Mesenchymal stem cell (in vitro differentiated cells and primary cell): ENCODE data around the gene ERBB2.

Experiments
- DNase-seq: peaks from one replicate; pipeline ENCODE4 v3.0.0-alpha.2; 2013
- H2AFZ ChIP-seq: one replicate; pipeline ENCODE4 v1.6.1; 2013; ENCODE audit warnings: low read depth, mild to moderate bottlenecking, control low read depth, inconsistent platforms, low read length, moderate library complexity
- H2AK5ac ChIP-seq: 2 replicates; pipeline ENCODE4 v1.6.1; 2013; ENCODE audit warnings: low read length, moderate library complexity, mild to moderate bottlenecking, inconsistent platforms; ENCODE audit not compliant: severe bottlenecking
- H2BK120ac ChIP-seq: one replicate; pipeline ENCODE4 v1.6.1; 2013; ENCODE audit warnings: low read depth, mild to moderate bottlenecking, inconsistent platforms, low read length, moderate library complexity
- H2BK12ac ChIP-seq, 2 experiments: one replicate each; pipeline ENCODE4 v1.6.1; 2013; ENCODE audit warnings: inconsistent platforms in 2 of 2, low read length in 2 of 2, mild to moderate bottlenecking in 2 of 2, moderate library complexity in 2 of 2, control low read depth in 1 of 2
- H2BK15ac ChIP-seq: one replicate; pipeline ENCODE4 v1.6.1; 2013; ENCODE audit warnings: mild to moderate bottlenecking, low read depth, inconsistent platforms; ENCODE audit not compliant: poor library complexity, severe bottlenecking
- H2BK5ac ChIP-seq: 2 replicates; pipeline ENCODE4 v1.6.1; 2013; ENCODE audit warnings: low read depth, mild to moderate bottlenecking, low read length, control low read depth, inconsistent platforms; ENCODE audit not compliant: poor library complexity, severe bottlenecking
- H3K14ac ChIP-seq, 2 experiments: one replicate each; pipeline ENCODE4 v1.6.1; 2013; ENCODE audit warnings: inconsistent platforms in 2 of 2, low read length in 2 of 2, control low read depth in 1 of 2, mild to moderate bottlenecking in 1 of 2, moderate library complexity in 1 of 2
- H3K18ac ChIP-seq, 2 experiments: one replicate each; pipeline ENCODE4 v1.6.1; 2013; ENCODE audit warnings: inconsistent platforms in 2 of 2, low read length in 2 of 2, control low read depth in 1 of 2, low read depth in 1 of 2, mild to moderate bottlenecking in 1 of 2
- H3K23ac ChIP-seq, 2 experiments: one replicate each; pipeline ENCODE4 v1.6.1; 2013; ENCODE audit warnings: inconsistent platforms in 2 of 2, low read length in 2 of 2, mild to moderate bottlenecking in 2 of 2, moderate library complexity in 2 of 2, control low read depth in 1 of 2
- H3K27ac ChIP-seq: 2 replicates; pipeline ENCODE4 v1.5.1; 2013; ENCODE audit warnings: mild to moderate bottlenecking, moderate library complexity, low read length, control low read depth, inconsistent platforms; ENCODE audit not compliant: poor library complexity, severe bottlenecking
- H3K27me3 ChIP-seq, 2 experiments: 2 replicates each; pipeline versions ENCODE4 v1.6.1 to v1.7.0; 2013; ENCODE audit warnings: low read length in 2 of 2, mild to moderate bottlenecking in 2 of 2, moderate library complexity in 2 of 2, control low read depth in 1 of 2, inconsistent platforms in 1 of 2; ENCODE audit not compliant: control insufficient read depth in 1 of 2, insufficient read depth in 1 of 2
- H3K36me3 ChIP-seq, 2 experiments: 2 replicates each; pipeline versions ENCODE4 v1.6.1 to v1.7.0; 2013; ENCODE audit warnings: low read length in 2 of 2, control low read depth in 1 of 2, inconsistent platforms in 1 of 2, low read depth in 1 of 2, mild to moderate bottlenecking in 1 of 2; ENCODE audit not compliant: insufficient read depth in 2 of 2, control insufficient read depth in 1 of 2
- H3K4ac ChIP-seq, 2 experiments: one replicate each; pipeline ENCODE4 v1.6.1; 2013; ENCODE audit warnings: inconsistent platforms in 2 of 2, low read length in 2 of 2, mild to moderate bottlenecking in 2 of 2, moderate library complexity in 2 of 2, control low read depth in 1 of 2, low read depth in 1 of 2
- H3K4me1 ChIP-seq: 2 replicates; pipeline ENCODE4 v1.6.1; 2013; ENCODE audit warnings: low read depth, low read length, control low read depth; ENCODE audit not compliant: control insufficient read depth, insufficient read depth
- H3K4me2 ChIP-seq: 2 replicates; pipeline ENCODE4 v1.6.1; 2013; ENCODE audit warnings: low read length, mild to moderate bottlenecking, inconsistent platforms; ENCODE audit not compliant: poor library complexity, severe bottlenecking
- H3K4me3 ChIP-seq, 2 experiments: 2 replicates each; pipeline versions ENCODE4 v1.5.1 to v1.7.0; 2013; ENCODE audit warnings: low read length in 2 of 2, mild to moderate bottlenecking in 2 of 2, control low read depth in 1 of 2, low read depth in 1 of 2; ENCODE audit not compliant: insufficient read depth in 1 of 2
- H3K79me1 ChIP-seq: replicated peaks from 2 replicates; pipeline ENCODE4 v1.6.1; 2013; ENCODE audit warnings: mild to moderate bottlenecking, control low read depth, low read length, inconsistent platforms; ENCODE audit not compliant: poor library complexity, severe bottlenecking
- H3K9ac ChIP-seq: 2 replicates; pipeline ENCODE4 v1.7.0; 2013; ENCODE audit warnings: mild to moderate bottlenecking, low read length, moderate library complexity
- H3K9me3 ChIP-seq: 2 replicates; pipeline ENCODE4 v1.7.0; 2013; ENCODE audit warnings: mild to moderate bottlenecking, low read length; ENCODE audit not compliant: control insufficient read depth
- H4K8ac ChIP-seq: one replicate; pipeline ENCODE4 v1.6.1; 2013; ENCODE audit warnings: inconsistent platforms, mild to moderate bottlenecking, low read length, moderate library complexity
- H4K91ac ChIP-seq: one replicate; pipeline ENCODE4 v1.6.1; 2013; ENCODE audit warnings: mild to moderate bottlenecking, low read length, inconsistent platforms
- WGBS: methylation state at CpG from one replicate; pipeline ENCODE4 v1.1.7; 2013; ENCODE audit warnings: mixed read lengths; 5-methylcytosine and 5-hydroxymethylcytosine counted together

The ERBB2 gene

GRCh38 chr17:39667945-39668924, 31.6 kb upstream of the ERBB2 start, which contains the start of gene PNMT:
Gene PNMT, plus strand, starts transcription at chr17:39668453. Its CDS starts 23 bp downstream, at chr17:39668476.
- Histone ChIP-seq H2AK5ac (no peak within 1 kb of the TSS), H2AFZ (peak within 1 kb of the TSS; percentile 53), H4K91ac (peak within 1 kb of the TSS; percentile 31), H2BK120ac (peak within 1 kb of the TSS; percentile 37), H4K8ac (peak within 1 kb of the TSS; percentile 81), H3K9ac (no peak within 1 kb of the TSS), H3K79me1 (peaks cover 3% of the 10 kb centered on the region), H3K23ac (peak within 1 kb of the TSS in 1 of 2 experiments; percentile 53), H3K4me2 (peak within 1 kb of the TSS; percentile 86), H2BK15ac (peak within 1 kb of the TSS; percentile 80), H3K36me3 (no peaks in the 10 kb centered on the region), H3K4me3 (peak within 1 kb of the TSS; percentile 37 to 47), H3K18ac (peak within 1 kb of the TSS; percentile 24 to 48), H3K9me3 (no peaks in the 10 kb centered on the region), H3K14ac (peak within 1 kb of the TSS in 1 of 2 experiments; percentile 19), H3K4me1 (peaks cover 60% of the 10 kb centered on the region), H2BK12ac (no peak within 1 kb of the TSS), H3K27me3 (peaks cover 13 to 81% of the 10 kb centered on the region in 2 experiments), H3K4ac (no peak within 1 kb of the TSS), H3K27ac (no peak within 1 kb of the TSS), H2BK5ac (no peak within 1 kb of the TSS)
- peak; percentile 62 for DNase-seq
- 3% methylated on average over 69 of the region's 85 CpGs for WGBS

- H3K79me1 ChIP-seq, result peaks cover under 1% of the 10 kb centered on the region
- DNase-seq, result no peak
- no peak overlapping the region for H3K4me2 ChIP-seq
- no peak overlapping the region for H4K8ac ChIP-seq
- H2AFZ ChIP-seq, result no peak overlapping the region
- no peak overlapping the region for H3K27ac ChIP-seq
- H3K4me3 ChIP-seq, result no peak overlapping the region
- H3K14ac ChIP-seq, result no peak overlapping the region
- no peak overlapping the region for H2BK12ac ChIP-seq
- no peak overlapping the region for H3K4ac ChIP-seq
- H2BK15ac ChIP-seq, result no peak overlapping the region
- no peaks in the 10 kb centered on the region for H3K36me3 ChIP-seq
- H2AK5ac ChIP-seq, result no peak overlapping the region
- WGBS, result 92% methylated on average over 23 of the region's 23 CpGs
- no peaks in the 10 kb centered on the region for H3K9me3 ChIP-seq
- H4K91ac ChIP-seq, result no peak overlapping the region
- H3K18ac ChIP-seq, result no peak overlapping the region
- no peak overlapping the region for H2BK120ac ChIP-seq
- no peak overlapping the region for H3K23ac ChIP-seq
- no peak overlapping the region for H2BK5ac ChIP-seq
- no peak overlapping the region for H3K9ac ChIP-seq
- peaks cover 61% of the 10 kb centered on the region for H3K4me1 ChIP-seq
- peaks cover 13 to 79% of the 10 kb centered on the region in 2 experiments for H3K27me3 ChIP-seq
These were observed 29.7 kb upstream of the ERBB2 start for GRCh38 chr17:39669897-39670735.

GRCh38 chr17:39670746-39671145, 29.1 kb upstream of the ERBB2 start:
- Histone ChIP-seq H2BK15ac (no peak overlapping the region), H3K36me3 (peaks cover 0 to under 1% of the 10 kb centered on the region in 2 experiments), H3K23ac (no peak overlapping the region), H2BK5ac (no peak overlapping the region), H3K4me3 (no peak overlapping the region), H2BK120ac (no peak overlapping the region), H3K18ac (no peak overlapping the region), H3K79me1 (no peaks in the 10 kb centered on the region), H3K9me3 (no peaks in the 10 kb centered on the region), H2AK5ac (no peak overlapping the region), H2BK12ac (no peak overlapping the region), H4K91ac (peak overlapping the region; percentile 46), H2AFZ (no peak overlapping the region), H3K27ac (no peak overlapping the region), H4K8ac (no peak overlapping the region), H3K14ac (no peak overlapping the region), H3K4me2 (no peak overlapping the region), H3K4me1 (peaks cover 61% of the 10 kb centered on the region), H3K27me3 (peaks cover 13 to 73% of the 10 kb centered on the region in 2 experiments), H3K9ac (no peak overlapping the region), H3K4ac (no peak overlapping the region)
- DNase-seq, result no peak
- WGBS, result 53% methylated on average over 4 of the region's 4 CpGs
